HT1080 (cell line): ENCODE measurements around the gene TLCD2. TPM values are rescaled to one million over a fixed set of nuclear protein-coding genes. Genes with fewer than 3 reads are reported as not detected.
A peak's percentile ranks its signal among the peaks of the same experiment; 100 is the strongest.
"Not testable (repeated sequence)": the region's sequence is repeated elsewhere in the genome, so short reads cannot be mapped to it uniquely, and the experiment has no call there.

Source experiments
- DNase-seq: peaks from one replicate; pipeline ENCODE4 v3.0.0-alpha.2; 2015; ENCODE audit warnings: low read depth
- total RNA-seq: library from RNA; depleted of rRNA; stranded (reverse); fragments of >200 nt; shearing (Covaris generic); gene quantifications from 2 replicates; pipeline ENCODE4 v1.2.3, GENCODE V29; 2014

Gene TLCD2
- total RNA-seq, 1 experiment from 2014 or later, result 0.64 TPM

DNA sequence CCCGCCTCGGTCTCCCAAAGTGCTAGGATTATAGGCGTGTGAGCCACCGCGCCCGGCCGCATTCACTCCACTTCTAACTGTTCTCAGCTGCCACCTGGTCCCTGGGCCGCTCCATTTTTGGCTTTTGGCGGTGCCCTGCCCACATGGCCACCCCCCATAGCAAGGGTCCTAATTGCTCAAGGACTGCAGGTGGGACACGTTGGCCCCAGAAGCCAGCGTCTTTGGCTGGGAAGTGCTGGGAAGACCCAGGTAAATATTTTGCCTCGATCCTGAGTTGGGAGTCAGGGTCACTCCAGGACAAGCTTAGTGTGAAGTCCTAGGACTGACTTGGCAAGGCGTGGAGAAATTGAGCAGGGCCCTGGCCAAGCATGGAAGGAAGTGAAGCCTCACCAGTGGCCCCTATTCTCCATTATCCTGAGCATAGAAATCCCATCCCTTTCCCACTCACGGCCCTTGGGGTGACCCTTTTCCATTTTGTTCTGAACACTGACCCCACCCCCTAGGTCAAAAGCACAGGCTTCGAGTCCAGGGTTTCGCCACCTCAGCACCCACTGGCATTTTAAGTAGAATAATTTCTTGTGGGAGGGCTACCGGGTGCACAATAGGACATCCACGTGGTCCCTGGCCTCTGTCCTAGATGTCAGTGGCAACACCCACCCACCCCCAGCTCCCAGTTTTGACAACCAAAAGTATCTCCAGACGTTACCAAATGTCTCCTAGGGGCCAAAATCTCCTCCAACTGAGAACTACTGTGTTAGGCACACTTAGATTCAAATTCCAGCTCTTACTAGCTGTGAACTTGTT lies 8.4 kb upstream of the TLCD2 start:
- no peak for DNase-seq

DNA sequence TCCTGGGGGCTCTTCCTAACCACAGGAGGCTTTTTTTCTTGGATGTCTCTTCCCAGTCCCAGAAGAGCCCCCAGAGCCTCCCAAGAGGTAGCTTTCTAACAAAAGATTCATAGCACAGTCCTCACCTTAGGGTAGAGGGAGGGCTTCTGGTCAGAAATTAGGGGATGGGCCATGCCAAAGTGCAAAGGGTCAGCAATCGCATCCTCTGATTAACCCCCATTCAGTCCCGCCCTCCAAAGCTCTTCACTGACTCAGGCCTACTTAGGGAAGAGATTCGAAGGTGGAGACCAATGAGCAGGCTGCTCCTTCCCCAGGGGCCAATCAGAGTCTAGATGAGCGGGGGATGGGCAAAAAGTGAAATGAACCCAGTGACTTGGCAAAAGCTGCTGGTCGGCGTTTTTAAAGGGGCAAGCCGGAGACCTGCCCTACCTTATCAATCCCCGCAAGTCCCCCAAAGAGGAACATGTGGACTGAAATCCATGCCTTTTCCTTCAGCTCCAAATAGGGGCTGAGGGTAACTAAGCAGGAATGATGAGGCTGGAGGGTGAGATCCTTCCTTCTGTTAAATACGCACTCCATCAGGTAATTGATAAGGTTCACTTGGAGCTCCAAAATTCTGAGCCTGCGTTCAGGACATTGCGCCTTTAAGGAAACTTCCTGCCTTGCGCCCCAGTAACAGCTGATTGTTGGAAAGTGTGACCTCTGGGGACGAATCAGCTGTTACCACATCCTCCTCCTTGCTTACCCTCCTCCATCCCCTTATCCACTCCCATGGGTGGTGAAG lies 6.9 kb upstream of the TLCD2 start:
- DNase-seq, result peak; percentile 99

DNA sequence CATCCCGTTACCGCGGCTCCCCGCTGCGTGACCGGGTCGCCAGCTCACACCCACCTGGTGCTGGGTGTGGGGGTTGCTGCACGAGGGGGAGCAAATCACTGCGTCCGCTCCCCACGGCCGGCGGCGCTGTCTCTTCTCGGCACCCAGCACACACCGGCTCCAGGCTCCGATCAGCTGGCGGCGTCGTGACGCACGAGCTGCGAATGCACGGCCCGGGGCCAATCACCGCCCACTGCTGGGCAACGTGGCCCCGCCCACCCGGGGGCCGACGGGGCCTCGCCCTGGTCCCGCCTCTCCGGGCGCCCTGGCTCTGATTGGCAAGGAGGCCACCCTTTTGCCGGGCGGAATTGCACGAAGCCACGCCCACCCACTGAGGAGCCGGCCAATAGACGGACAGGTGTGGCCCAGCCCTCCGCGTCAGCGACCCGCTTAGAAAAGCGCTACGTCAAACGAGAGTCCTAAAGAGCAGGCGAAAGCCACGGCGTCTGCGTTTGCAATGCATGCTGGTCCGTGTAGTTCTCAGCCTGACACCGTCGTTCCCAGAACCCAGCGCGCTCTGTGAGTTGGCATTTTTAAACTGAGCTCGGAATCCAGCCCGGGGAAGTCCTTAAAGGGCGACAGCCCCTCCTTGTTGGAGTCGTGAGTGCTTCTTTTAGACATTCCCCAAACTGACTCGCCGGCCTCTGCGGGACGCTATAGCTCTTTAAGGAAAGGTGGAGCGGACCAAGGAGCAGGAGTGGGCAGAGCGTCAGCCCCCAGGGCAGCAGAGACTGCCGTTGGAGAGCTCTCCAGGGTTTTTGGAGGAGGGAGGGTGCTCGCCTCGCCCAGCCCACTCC lies 6.1 kb upstream of the TLCD2 start:
- peak; percentile 100 for DNase-seq

DNA sequence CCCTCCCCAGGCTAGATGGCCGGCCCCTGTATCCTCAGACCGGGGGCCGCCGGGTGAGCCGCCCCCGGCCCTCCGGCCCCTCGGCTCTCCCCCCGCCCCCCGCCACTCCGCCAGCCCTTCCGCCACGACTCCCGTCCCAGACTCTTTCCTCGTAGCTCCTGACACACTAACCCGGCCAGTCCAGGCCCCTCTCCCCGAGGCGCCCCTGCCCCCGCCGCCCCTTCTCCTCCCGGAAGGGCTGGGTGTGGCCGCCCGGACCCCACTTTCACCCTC lies 5.6 kb upstream of the TLCD2 start:
- DNase-seq, result no peak

DNA sequence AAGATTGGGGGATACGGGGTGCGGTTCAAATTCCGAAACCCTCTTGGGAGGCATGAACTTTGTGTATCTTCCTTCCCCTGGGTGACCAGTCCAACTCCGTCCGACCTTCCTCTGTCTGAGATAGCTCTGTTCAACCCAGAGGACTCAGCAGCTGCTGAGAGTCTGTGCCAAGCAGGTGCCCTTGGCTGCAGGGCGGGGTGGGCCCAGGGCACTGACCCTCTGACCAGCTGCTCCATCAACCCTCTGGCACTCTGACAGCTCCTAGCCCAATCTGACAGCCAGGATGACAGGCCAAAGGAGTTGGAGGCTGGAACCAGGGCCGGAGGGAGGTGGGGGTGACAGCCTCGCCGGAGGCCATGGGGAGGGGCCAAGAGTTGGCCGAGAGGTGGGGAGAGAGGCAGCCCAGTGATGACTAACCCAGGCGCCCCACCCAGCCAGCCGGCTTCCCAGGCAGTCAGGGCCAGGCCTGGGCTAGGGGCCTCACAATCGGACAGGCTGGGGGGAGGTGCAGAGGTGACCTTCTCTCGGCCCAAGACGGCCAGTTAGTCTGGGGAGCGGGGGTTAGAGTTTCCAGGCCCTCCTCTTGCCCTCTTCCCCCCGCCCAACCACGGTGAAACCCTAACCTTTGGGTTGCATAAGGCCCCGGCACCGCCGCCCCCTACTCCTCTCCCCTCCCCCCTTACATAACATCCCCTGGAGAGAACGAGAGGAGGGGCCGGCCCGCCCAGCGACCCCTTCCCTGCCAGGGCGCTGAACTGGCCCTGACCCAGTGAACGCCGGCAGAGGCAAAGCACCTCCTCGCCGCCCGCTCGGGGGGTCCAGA lies 5.0 kb upstream of the TLCD2 start:
- DNase-seq, result peak; percentile 94

DNA sequence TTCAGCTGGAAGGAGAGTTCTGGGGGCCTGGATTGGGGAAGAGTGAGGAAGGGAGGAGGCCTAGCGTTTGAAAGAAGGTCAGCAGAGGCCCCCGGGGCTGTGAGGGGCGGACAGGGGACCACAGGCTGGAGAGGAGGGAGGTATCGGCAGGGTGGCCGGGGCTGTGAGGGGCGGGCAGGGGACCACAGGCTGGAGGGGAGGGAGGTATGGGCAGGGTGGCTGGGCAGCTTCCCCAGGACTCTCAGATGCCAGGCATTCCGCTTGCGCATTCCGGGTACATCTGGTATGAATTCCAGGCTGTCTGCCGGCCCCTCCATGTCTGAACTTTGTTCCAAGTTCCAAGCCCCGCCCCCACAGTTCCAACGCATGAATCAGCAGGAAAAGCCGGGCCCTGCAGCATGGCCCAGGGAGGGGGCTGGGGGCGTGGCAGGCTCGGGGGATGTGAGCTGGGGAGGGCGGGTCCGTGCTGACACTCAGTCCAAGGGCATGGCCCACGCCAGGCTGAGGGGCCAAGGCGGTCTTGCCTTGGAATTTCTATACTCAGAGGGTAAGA lies 4.3 kb upstream of the TLCD2 start:
- peak; percentile 91 for DNase-seq

DNA sequence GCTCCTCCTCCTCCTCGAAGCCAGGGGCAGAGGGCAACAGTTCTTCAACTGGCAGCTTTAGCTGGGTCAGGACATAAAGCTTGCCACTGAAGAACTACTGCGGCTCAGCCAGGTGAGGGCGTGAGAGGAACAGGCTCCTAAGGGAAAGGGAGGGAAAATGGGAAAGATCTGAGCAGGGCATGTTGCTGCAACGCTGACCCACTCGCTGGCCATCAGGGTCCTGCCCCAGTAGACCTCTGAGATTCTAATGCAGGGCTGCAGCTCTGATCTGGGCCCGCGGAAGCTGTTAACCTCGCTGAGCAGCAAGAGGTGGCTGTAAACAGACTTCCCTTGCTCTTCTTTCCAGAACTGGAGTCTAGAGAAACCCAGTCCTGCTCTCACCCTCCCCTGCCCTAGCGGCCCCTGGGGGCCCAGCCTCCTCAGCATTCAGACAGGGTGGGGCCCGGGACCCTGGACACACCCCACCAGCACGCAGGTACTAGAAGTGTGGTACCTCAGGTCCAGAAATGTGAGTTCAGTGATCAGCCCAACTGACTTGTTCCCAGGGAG lies 3.8 kb upstream of the TLCD2 start:
- DNase-seq, result peak; percentile 63

DNA sequence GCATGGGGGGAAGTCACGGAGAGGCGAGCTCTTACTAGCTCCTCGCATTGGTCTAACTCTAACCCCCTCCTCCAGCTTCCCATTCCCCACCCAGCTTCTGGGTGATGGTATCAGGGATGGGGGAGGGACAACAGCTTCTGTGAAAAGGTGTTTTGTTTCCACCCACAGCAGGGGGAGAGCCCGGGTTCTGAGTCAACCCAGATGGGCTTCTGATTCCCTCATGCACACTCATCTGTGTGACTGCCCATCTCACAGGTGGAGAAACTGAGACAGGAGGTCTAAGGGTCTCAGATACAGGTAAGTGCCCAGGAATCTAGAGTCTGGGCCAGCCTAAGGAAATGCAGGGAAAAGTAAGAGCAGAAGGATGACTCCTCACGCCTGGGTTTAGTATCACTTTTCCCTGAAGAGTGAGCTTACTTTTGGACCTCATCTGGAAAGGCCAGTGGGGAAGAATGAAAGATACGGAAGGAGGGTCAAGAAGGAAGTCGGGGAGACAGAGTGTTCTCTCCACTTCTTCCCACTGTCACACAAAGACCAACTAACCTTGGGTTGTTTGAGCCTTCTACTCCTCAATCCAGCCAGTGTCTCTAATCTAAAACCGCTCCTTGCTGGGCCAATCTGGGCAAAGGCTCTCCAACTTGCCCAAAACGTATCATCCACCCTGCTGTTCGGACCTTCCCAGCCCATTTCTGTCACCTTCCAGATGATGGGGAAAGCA lies 3.1 kb upstream of the TLCD2 start:
- no peak for DNase-seq

DNA sequence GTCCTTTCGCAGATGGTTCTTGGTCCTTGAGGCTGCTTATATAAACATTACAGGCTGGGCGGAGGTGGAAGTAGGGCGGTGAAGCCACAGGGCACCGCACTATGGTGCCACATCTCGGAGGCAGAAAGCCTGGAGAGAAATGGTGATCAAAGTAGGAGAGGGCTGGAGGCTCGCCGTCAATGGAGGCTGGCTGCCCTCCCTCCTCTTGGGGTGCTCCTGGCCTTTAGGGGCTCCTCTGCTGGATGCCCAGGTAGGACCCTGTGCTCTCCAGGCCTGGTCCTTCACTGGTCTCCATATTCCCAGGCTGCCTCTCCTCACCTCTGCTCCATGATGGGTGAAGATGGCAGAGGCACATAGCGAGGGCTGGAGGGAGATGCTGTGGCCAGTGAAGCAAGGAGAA lies 2.1 kb upstream of the TLCD2 start:
- no peak for DNase-seq

DNA sequence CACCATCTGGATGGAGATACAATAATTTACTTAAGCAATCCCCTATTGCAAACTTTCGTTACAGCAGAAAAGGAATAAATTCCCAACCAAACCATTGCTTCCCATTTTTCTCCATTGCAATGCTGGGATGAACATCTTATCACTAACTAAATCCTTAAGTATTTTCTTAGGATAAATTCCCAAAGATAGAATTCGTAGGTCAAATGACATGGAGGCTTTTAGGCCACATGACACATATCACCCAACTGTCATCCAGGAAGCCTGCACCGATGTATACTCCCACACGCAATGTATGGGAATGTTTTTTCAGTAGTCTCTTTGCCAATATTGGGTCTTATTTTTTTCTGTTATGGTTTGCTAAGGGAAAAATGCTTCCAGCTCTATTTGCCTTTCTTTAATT lies 1.6 kb upstream of the TLCD2 start:
- no peak for DNase-seq

DNA sequence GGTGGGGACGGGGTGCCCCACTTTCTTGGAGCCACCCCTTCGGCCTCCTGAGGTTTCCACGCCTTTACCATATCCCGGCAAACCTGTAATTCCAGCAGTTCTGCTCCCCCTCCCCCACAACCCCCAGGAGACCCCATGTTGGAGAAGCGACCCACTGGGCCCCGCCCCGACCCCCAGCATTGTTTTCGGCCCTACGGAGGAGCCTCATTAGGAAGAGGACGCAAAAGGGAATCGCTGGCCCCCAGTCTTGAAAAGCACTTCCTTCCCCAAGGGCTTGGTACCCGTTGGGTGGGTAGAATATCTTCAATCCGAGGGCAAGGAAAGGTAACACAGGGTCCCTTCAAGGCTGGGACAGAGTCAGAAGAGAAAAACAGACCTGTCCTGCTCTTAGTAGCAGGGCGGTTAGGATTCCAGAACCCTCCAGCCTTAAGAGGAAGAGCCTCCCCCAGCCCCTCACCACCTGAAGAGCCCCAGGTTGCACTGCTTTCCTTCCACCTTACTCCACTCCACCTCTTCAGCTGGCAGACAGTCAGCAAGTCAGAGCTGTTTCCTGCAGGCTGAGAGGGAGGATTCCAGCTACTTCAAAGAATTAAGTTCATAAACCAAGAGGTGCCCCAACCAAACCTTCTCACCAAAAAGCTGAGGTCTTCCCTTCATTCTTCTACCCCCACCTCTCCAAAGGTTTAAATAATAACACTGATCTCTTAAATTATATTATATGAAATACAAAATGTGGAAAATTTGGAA lies 803 bp upstream of the TLCD2 start:
- DNase-seq, result no peak

DNA sequence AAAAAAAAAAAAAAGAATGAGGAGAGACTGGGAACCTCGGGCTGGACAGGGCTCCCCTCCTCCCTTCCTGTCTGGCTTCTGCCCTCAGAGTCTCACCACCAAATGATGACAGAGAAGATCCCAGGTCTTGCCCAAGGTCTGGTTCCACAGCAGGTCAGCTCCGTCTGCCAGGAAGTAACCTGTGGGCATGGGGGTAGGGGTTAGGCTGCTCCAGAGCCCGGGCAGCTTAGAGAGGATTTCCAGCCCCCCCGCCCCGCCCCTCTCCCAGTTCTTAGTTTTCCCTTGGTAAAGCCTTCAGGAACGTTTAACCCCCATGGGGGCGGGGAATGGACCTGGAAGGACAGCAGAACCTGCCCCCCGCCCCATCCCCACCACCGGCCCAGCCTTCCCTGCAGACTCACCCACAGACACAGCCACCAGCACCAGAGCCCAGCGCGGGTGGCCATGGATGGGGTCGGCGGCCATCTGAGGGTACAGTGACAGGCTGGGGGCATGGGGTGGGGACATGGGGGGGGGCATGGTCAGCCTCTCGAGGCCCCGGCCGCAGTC lies 700 bp downstream of the TLCD2 start:
- DNase-seq, result no peak

DNA sequence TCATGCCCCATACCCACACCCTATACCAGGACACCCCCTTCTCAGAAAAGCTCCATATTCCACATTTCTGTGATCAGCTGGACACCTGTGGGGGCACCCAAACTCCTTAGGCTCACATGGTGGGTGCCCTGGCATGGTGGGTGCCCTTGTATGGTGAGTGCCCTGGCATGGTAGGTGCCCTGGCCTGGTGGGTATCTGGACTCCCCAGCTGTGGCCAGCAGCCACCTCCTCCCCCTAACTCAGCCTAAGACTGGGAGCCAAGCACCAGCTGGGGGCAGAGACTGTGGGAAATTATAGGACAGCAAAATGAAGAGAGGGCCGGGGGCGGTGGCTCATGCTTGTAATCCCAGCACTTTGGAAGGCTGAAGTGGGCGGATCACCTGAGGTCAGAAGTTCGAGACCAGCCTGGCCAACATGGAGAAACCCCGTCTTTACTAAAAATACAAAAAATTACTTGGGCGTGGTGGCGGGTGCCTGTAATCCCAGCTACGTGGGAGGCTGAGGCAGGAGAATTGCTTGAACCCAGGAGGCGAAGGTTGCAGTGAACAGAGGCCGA lies 1.3 kb downstream of the TLCD2 start:
- not testable (repeated sequence) for DNase-seq

DNA sequence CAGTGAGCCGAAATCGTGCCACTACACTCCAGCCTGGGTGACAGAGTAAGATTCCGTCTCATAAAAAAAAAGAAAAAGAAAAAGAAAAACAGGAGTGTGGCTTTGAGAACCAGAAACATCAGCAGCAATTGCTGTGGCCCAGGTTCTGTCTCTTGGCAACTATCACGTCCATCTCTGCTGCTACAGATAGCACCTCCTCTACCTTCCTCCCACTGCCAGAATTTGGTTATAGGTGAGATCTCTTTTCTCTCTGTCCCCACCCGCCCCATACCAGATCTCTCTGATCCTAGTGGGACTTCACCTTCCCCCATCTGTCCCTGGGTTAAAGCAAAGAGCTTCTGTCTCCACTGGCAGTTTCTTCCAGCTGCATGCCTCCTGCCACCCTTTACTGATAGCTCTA lies 3.1 kb downstream of the TLCD2 start:
- no peak for DNase-seq

DNA sequence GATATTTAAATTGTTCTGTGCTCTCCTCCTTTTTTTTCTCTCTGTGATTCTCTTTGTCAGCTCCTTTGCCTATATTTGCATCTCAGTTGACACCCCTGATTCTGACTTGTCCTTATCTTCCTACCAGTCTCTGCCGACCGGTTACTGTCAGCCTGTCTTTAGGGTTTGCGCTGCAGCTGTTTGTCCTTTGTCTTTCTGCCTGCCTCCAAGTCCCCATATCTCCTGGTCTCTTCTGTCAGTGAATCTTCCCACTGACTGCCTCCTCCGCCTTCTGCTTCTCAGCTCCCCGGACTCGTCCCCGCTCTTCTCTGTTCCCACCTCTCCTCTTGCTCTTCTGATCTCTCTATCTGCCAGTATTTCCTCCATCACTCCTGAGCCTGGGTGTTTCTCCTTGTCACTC lies 5.2 kb downstream of the TLCD2 start:
- DNase-seq, result no peak

DNA sequence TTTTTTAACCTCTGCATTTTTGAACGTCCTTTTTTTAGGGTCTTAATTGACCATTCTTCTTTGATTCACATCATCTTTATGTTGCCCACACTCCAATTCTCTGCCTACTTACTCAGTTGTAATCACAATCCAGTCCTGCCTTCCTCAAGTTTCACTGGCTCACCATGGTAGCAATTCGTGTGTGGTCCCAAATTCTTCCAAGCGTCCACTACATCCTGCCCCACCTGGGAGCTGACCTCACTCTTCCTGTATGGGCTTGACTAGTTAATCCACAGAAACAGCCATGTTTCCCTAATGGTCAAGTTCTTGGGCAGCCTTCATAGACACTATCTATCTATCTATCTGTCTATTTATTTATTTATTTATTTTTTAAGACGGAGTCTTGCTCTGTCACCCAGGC lies 7.1 kb downstream of the TLCD2 start:
- peak; percentile 63 for DNase-seq

DNA sequence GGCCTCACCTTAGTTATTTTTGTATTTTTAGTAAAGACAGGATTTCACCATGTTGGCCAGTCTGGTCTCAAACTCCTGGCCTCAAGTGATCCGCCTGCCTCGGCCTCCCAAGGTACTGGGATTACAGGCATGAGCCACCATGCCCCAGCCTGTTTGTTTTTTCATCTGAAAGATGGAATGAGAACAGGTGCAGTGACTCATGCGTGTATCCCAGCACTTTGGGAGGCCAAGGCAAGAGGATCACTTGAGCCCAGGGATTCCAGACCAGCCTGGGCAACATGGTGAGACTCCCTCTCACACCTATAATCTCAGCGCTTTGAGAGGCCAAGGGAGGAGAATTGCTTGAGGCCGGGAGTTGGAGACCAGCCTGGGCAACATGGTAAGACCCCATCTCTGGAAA lies 10.3 kb downstream of the TLCD2 start:
- DNase-seq, result not testable (repeated sequence)

DNA sequence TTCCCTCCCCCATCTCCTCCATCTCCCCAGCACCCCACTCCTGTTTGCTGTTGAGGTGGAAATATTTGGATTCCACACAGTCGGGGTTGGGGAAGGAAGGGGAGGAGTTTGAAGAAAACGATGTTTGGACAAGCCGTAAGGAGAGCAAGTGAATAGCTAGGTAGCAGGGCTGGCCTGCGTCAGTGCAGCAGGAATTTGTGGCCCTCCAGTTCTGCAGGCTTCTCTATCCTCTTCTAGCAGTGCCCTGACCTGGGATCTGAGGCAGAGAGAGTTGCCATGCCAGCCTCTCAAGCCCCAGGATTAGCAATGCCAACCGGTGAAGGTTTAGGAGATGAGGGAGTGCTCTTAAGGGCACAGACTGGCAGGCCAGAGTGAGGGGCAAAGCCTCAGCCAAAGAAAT lies 12.5 kb downstream of the TLCD2 start:
- no peak for DNase-seq

DNA sequence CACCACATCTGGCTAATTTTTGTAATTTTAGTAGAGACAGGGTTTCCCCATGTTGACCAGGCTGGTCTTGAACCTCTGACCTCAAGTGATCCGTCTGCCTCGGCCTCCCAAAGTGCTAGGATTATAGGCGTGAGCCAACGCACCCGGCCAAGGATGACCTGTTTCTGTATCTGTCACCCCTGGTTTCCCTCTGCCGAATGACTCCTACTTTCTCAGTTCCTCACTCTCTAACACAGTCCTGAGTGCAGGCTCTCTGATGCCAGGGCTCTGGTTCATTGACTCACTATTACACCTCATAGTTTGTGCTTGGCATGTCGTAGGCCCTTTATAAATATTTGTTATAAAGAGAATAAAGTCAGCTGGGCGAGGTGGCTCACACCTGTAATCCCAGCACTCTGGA lies 14.8 kb downstream of the TLCD2 start:
- no peak for DNase-seq
